ENCODE measurements around the gene APLP2. TPM values are rescaled to one million over a fixed set of nuclear protein-coding genes. Genes with fewer than 3 reads are reported as not detected.

APLP2 gene
- total RNA-seq, 1 donor from 2014 or later = 57.2 TPM

DNA sequence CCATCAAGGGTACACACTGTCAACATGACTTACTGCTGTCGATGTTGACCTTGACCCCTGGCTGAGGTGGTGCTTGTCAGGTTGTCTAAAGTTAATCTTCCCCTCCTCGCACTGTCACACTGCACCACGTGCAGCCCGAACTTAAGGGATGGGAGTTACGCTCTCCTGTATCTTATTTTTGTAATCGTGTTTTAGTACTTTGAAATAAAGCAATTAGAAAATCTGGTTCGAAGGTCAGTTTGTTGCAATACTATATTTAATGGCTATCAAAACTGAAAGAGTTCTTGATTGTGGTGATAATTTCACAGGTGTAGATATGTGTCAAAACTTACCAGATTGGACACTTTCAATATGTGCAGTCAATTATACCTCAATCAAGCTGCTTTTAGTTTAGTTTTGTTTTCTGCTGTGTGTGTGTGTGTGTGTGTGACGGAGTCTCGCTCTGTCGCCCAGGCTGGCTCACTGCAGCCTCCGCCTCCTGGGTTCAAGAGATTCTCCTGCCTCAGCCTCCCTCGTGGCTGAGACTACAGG, 79.2 kb downstream of the APLP2 start:
- Mint-ChIP-seq H3K27ac (no peak overlapping the region), H3K4me3 (ENCODE audit: low read depth) (no peak overlapping the region), H3K36me3 (ENCODE audit: low read depth) (peaks cover 3% of the 10 kb centered on the region), H3K9me3 (no peaks in the 10 kb centered on the region), H3K27me3 (ENCODE audit: low read depth) (no peaks in the 10 kb centered on the region), H3K4me1 (ENCODE audit: low read depth) (peaks cover 5% of the 10 kb centered on the region)
- intact Hi-C loops (cut with micrococcal nuclease) = no loop called here
- DNase-seq (ENCODE audit: low spot score) = no peak

DNA sequence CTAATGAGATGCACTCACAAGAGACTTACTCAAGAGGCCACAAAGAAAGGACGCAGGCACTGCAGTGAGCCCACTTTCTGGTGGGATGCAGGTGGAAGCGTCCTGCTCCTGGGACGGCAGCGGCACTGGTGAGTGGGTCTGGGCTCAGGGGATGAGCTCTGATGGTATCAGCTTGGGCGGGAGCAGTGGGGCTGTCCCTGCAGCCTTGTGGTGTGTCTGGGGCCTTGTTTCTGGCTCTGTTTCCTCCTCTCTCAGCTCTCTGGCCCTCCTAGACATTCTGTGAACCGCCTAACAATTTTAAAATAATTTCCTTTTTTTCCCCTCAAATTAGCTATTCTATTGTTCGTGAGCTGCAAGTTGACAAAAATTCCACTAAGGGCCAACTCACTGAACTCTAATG, 81.1 kb downstream of the APLP2 start:
- peaks cover 3% of the 10 kb centered on the region for H3K27me3 Mint-ChIP-seq (ENCODE audit: low read depth)
- no peak overlapping the region for H3K27ac Mint-ChIP-seq
- H3K4me1 Mint-ChIP-seq (ENCODE audit: low read depth) = peaks cover 5% of the 10 kb centered on the region
- no peak for DNase-seq (ENCODE audit: low spot score)
- no peak overlapping the region for H3K4me3 Mint-ChIP-seq (ENCODE audit: low read depth)
- intact Hi-C loops (cut with micrococcal nuclease) = no loop called here
- no peaks in the 10 kb centered on the region for H3K9me3 Mint-ChIP-seq
- H3K36me3 Mint-ChIP-seq (ENCODE audit: low read depth) = no peaks in the 10 kb centered on the region

DNA sequence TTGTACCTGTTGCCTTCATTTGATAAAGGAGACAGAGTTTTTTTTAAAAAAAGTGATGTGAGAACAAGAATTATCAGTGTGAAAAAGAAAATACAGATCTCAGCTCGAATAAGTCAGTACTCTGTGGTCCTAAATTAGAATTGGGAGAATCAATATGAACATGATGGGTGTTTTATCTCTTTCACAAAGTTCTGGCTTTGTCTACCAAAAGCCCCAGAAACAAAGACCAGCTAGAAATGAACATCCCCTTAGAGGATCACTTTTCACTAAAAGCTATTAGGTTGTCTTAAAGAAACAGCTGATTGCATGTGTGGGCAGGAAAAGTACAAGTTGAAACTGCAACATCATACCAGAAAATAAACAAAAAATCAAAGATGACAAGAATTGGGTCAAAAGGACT, 81.5 kb downstream of the APLP2 start:
- H3K27me3 Mint-ChIP-seq (ENCODE audit: low read depth) = peaks cover 5% of the 10 kb centered on the region
- intact Hi-C loops (cut with micrococcal nuclease) = no loop called here
- peaks cover 5% of the 10 kb centered on the region for H3K4me1 Mint-ChIP-seq (ENCODE audit: low read depth)
- no peaks in the 10 kb centered on the region for H3K36me3 Mint-ChIP-seq (ENCODE audit: low read depth)
- H3K4me3 Mint-ChIP-seq (ENCODE audit: low read depth) = no peak overlapping the region
- no peak for DNase-seq (ENCODE audit: low spot score)
- no peak overlapping the region for H3K27ac Mint-ChIP-seq
- no peaks in the 10 kb centered on the region for H3K9me3 Mint-ChIP-seq

DNA sequence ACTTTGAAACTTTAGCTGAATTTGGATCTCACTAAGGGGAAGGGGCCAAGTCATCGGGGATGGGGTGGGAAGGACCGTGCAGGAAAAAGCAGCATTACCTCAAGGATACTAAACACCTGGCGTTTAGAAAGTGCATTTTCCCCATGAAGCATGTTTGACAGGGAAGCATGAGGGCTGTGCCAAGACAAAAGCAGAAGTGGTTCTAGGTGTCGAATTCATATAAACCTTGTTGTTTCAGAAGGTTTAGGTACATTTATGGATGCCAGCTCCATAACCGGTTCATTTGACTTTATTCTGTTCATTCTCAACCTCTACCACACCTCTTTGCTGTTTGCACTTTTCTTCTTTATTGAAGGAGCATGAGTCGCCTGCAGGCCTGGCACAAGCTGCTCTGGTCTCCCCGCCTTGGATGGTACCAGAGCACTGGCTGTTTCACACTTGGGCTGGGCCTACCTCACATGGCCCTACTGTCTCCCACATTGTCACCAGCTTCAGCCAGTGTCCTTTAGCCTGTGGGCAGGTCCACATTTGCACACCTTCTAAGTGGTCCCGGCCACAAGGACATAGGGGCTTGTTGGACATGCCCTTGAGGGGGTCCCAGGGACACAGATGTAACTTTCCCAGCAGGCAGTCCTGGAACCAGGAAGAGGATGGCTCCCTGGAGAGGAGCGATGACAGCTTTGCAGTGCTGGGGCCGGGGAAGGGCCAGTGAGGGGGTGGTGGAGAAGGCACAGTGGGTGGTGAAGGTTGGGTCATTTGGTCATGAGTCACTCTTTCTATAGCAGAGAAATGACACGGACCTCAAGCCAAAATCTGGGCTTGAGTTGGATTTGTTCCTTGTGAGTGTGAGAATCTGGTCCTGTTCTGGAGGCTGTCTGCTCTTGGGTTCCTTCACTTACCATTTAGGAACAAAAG, 86.7 kb downstream of the APLP2 start:
- peaks cover 4% of the 10 kb centered on the region for H3K4me1 Mint-ChIP-seq (ENCODE audit: low read depth)
- H3K36me3 Mint-ChIP-seq (ENCODE audit: low read depth) = no peaks in the 10 kb centered on the region
- no peak overlapping the region for H3K4me3 Mint-ChIP-seq (ENCODE audit: low read depth)
- peaks cover 32% of the 10 kb centered on the region for H3K27me3 Mint-ChIP-seq (ENCODE audit: low read depth)
- intact Hi-C loops (cut with micrococcal nuclease) = no loop called here
- no peaks in the 10 kb centered on the region for H3K9me3 Mint-ChIP-seq
- DNase-seq (ENCODE audit: low spot score) = no peak
- H3K27ac Mint-ChIP-seq = no peak overlapping the region

DNA sequence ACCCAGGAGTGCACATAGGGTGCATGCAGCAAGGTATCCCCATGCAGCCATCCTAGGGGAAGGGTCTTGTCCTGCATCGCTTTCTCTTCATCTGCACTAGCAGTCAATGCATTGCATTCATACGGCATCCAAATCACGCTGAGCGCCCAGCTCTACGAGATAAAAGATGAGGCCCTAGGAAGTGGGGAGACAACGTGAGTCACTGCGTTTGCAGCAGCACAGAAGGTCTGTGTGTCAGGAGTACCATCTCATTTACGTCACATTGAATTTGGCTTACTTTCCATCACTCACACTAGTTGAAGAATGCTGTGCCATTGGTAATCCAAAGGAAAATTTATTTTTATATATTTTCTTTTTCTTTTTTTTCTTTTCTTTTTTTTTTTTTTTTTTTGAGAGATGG, 87.4 kb downstream of the APLP2 start:
- H3K27me3 Mint-ChIP-seq (ENCODE audit: low read depth) = peaks cover 39% of the 10 kb centered on the region
- H3K4me3 Mint-ChIP-seq (ENCODE audit: low read depth) = no peak overlapping the region
- intact Hi-C loops (cut with micrococcal nuclease) = no loop called here
- no peaks in the 10 kb centered on the region for H3K9me3 Mint-ChIP-seq
- H3K27ac Mint-ChIP-seq = no peak overlapping the region
- no peaks in the 10 kb centered on the region for H3K36me3 Mint-ChIP-seq (ENCODE audit: low read depth)
- H3K4me1 Mint-ChIP-seq (ENCODE audit: low read depth) = peaks cover 4% of the 10 kb centered on the region
- no peak for DNase-seq (ENCODE audit: low spot score)

DNA sequence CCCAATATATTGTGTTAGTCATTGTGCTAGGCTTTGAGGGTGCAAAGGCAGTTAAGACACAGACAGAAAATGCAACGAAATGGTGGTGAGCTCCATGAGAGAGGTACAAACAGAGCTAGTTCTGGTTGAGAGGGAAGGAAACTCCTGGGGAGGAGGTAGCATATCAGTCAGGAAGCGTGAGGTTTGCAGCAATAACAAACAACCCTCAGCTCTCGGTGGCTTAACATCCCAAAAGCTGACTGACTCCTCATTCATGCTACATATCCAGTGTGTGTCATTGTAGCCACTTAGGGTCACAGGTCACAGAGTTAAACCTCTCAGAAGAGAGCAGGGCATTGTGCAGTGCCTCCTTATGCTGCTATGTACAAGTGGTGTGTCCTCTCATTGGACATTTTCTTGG, 88.1 kb downstream of the APLP2 start:
- intact Hi-C loops (cut with micrococcal nuclease) = no loop called here
- Mint-ChIP-seq H3K36me3 (ENCODE audit: low read depth) (no peaks in the 10 kb centered on the region), H3K9me3 (no peaks in the 10 kb centered on the region), H3K4me1 (ENCODE audit: low read depth) (peaks cover 4% of the 10 kb centered on the region), H3K27me3 (ENCODE audit: low read depth) (peaks cover 45% of the 10 kb centered on the region), H3K27ac (no peak overlapping the region), H3K4me3 (ENCODE audit: low read depth) (no peak overlapping the region)
- no peak for DNase-seq (ENCODE audit: low spot score)

DNA sequence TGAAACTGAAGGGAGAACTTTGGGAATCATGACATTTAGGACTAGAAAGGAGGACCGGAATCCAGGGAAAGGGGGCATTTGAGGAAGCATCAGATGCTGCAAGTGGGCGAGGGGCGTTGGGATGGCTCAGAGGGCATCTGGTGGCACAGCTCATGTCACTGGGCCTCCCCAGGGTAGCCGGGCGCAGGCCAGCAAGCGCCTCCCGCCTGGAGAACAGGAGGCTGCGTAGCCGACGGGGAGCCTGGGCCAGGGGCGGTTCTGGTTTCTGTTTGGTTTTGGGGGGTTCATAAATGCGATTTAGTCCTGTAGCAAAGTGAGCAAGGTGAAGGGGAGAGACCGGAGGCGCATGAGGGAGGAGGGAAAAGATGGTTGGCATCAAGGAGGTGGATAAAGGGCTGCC, 89.4 kb downstream of the APLP2 start:
- Mint-ChIP-seq H3K36me3 (ENCODE audit: low read depth) (no peaks in the 10 kb centered on the region), H3K9me3 (no peaks in the 10 kb centered on the region), H3K27me3 (ENCODE audit: low read depth) (peaks cover 51% of the 10 kb centered on the region), H3K4me3 (ENCODE audit: low read depth) (peak overlapping the region; percentile 38), H3K4me1 (ENCODE audit: low read depth) (peaks cover 4% of the 10 kb centered on the region), H3K27ac (no peak overlapping the region)
- intact Hi-C loops (cut with micrococcal nuclease) = no loop called here
- DNase-seq (ENCODE audit: low spot score) = no peak

DNA sequence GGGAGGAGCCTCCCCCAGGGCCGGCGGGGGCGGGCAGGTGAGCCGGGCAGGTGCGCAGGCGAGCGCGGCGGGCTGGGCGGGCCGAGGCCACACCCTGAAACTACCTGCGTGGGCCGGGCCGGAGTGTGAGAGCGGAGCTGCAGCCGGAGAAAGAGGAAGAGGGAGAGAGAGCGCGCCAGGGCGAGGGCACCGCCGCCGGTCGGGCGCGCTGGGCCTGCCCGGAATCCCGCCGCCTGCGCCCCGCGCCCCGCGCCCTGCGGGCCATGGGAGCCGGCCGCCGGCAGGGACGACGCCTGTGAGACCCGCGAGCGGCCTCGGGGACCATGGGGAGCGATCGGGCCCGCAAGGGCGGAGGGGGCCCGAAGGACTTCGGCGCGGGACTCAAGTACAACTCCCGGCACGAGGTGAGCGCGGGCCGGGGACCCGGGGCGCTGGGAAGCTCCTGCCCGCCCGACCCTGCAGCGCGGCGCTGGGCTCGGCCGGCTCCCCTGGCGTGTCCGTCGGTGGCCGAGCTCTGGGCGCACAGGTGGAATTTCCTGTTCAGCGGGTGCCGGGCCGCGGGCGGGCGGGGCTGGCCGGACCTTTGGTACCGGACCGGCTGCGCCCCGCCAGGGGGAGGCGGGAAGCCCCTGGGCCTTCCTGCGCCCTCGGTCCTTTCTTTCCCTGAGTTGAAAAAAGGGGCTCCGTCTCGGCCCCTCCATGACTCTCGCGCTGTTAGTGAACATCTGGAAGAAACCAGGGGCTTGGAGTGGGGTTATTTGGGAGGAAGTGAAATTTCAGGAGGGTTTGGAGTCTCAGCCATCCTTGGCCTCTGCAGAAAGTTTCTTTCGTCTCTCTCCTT, 90.2 kb downstream of the APLP2 start, which contains the start of gene ST14:
ST14 (plus strand) TSS at position 126 of the 841 bp plus-strand sequence; CDS start at position 324, 198 bp downstream.
- H3K4me1 Mint-ChIP-seq (ENCODE audit: low read depth) = peaks cover 4% of the 10 kb centered on the region
- H3K27ac Mint-ChIP-seq = no peak within 1 kb of the TSS
- H3K27me3 Mint-ChIP-seq (ENCODE audit: low read depth) = peaks cover 49% of the 10 kb centered on the region
- no peaks in the 10 kb centered on the region for H3K9me3 Mint-ChIP-seq
- no peak for DNase-seq (ENCODE audit: low spot score)
- H3K36me3 Mint-ChIP-seq (ENCODE audit: low read depth) = no peaks in the 10 kb centered on the region
- intact Hi-C loops (cut with micrococcal nuclease) = no loop called here
- peak within 1 kb of the TSS; percentile 42 for H3K4me3 Mint-ChIP-seq (ENCODE audit: low read depth)

DNA sequence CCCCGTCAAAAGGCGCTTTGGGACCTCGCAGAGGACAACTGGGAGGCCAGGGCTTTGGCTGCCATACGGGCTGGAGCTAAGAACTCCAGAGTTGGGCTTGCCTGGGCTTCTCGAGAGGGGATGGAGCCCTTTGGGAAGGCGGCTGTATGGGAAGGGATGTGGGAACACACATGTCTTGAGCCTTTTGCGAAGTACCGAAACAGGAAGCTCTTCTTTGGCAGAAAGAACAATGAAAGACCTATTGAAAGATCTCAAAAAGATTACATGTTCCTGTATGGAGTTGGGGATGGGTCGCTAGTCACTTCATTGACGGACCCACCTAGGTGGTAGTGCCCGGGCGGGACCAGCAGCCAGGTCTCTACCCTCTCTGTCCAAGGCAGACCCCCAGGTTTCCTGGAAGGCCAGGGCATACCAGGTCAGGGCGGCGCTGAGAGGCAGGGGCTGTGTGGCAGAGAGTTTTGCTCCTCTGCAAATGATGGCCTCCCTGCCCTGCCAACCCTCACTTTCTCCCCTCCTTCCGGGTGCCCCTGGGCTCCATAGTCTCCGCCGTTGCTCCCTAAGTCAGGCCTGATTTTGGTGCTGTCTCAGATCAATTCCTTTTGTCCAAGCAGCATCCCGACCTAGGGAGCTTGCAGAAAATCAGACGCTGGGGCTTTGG, 90.9 kb downstream of the APLP2 start:
- H3K27ac Mint-ChIP-seq = no peak overlapping the region
- H3K36me3 Mint-ChIP-seq (ENCODE audit: low read depth) = no peaks in the 10 kb centered on the region
- no peaks in the 10 kb centered on the region for H3K9me3 Mint-ChIP-seq

DNA sequence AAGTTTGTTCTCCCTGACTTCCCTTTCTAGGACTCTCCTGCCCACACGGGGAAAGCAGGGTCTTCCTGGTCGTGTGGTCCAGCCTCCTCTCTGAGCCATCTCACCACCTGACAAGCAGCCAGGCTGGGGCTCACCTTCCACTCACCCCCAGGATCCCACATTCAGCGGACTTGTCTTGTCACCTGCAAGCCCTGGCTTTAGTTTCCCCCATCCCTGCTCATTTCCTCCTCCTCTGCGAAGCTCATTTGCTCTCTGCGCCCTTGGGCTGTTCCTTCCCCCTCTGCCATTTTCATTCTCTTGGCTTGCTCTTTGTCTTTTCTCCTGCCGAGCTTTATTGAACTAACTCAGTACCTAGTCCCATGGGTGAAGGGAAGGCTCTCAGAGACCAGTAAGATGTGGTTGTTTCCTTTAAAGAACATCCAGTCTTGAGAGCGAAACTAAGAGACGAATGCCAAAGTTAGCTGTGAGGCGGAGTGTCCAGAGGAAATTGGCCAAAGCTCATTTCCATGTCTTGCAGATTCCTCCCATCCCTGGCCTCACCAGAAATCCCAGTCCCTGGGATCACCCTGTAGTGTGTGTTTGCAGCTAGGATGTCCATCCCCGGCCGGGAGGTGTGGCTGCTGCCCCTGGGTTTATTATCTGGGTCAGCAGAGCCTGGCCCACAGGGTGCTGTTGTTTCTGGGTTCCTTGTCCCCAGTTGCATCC, 91.9 kb downstream of the APLP2 start:
- intact Hi-C loops (cut with micrococcal nuclease) = no loop called here
- no peak overlapping the region for H3K27ac Mint-ChIP-seq
- H3K4me3 Mint-ChIP-seq (ENCODE audit: low read depth) = no peak overlapping the region
- H3K27me3 Mint-ChIP-seq (ENCODE audit: low read depth) = peaks cover 56% of the 10 kb centered on the region
- peaks cover 6% of the 10 kb centered on the region for H3K4me1 Mint-ChIP-seq (ENCODE audit: low read depth)
- DNase-seq (ENCODE audit: low spot score) = no peak
- no peaks in the 10 kb centered on the region for H3K9me3 Mint-ChIP-seq
- H3K36me3 Mint-ChIP-seq (ENCODE audit: low read depth) = no peaks in the 10 kb centered on the region

More for the DNA sequence above, 90.9 kb downstream of the APLP2 start:
- H3K4me3 Mint-ChIP-seq (ENCODE audit: low read depth) = peak overlapping the region; percentile 42
- H3K4me1 Mint-ChIP-seq (ENCODE audit: low read depth) = peaks cover 4% of the 10 kb centered on the region
- intact Hi-C loops (cut with micrococcal nuclease) = no loop called here
- DNase-seq (ENCODE audit: low spot score) = no peak
- H3K27me3 Mint-ChIP-seq (ENCODE audit: low read depth) = peaks cover 54% of the 10 kb centered on the region

DNA sequence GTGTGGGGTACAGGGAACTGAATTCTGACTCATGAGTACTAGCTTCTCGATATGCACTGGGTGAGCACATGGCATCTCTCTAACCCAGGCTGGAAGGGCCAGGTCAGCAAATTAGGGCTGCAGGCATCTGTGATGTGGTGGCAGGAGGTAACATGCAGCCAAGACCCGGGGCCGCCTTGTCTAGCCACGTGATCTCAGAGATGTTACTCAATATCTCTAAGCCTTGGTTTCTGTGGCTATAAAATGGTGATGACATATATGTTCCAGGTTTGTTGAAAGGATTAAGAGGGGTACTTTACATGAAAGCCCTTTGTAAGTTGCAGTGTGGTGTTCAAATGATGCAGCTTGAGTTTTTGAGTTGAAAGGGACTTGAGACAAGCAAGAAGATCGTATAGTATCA, 93.0 kb downstream of the APLP2 start:
- H3K27ac Mint-ChIP-seq = no peak overlapping the region
- peaks cover 6% of the 10 kb centered on the region for H3K4me1 Mint-ChIP-seq (ENCODE audit: low read depth)
- no peak overlapping the region for H3K4me3 Mint-ChIP-seq (ENCODE audit: low read depth)
- H3K27me3 Mint-ChIP-seq (ENCODE audit: low read depth) = peaks cover 58% of the 10 kb centered on the region
- no peaks in the 10 kb centered on the region for H3K9me3 Mint-ChIP-seq
- DNase-seq (ENCODE audit: low spot score) = no peak
- H3K36me3 Mint-ChIP-seq (ENCODE audit: low read depth) = no peaks in the 10 kb centered on the region
- intact Hi-C loops (cut with micrococcal nuclease) = no loop called here

Data from activated T-helper 2 cell treated with anti-CD3 and anti-CD28 coated beads, Interferon-gamma antibody, Interleukin-2, Interleukin-4, amounts not matched to agents 10 μg/mL and 5 μg/mL and 100 μg/mL, durations not matched to agents 14 hours and 24 hours and 36 hours (primary cell).